ENCODE results near the gene TMEM47. TPM values are rescaled to one million over a fixed set of nuclear protein-coding genes. Genes with fewer than 3 reads are reported as not detected.

Gene TMEM47
- total and polyA plus RNA-seq, 2 of the 4 experiments (the other 2 are of a cell fraction), result 51.5 to 105 TPM

GRCh38 chrX:34629572-34629971 is 27.5 kb downstream of the TMEM47 start:
- 0 out of 2 replicates have a peak, but pooled peaks cover 2% of the 10 kb centered on the region for H3K4me1 ChIP-seq (ENCODE audit: control insufficient read depth, insufficient read depth, low read length)
- H4K5ac ChIP-seq (ENCODE audit: low read depth, low read length), result no peak overlapping the region
- POLR2A ChIA-PET (ENCODE audit: unreplicated experiment), result no interaction called here
- no peak overlapping the region for H2BK15ac ChIP-seq (ENCODE audit: low read depth, low read length)
- no peak overlapping the region for H3K27ac ChIP-seq (ENCODE audit: insufficient read depth, low read length)
- no peak overlapping the region for H3K4me3 ChIP-seq (ENCODE audit: insufficient read depth, low read depth, low read length)
- H4K20me1 ChIP-seq (ENCODE audit: insufficient read depth, low read length), result no peaks in the 10 kb centered on the region
- H2AK5ac ChIP-seq (ENCODE audit: low read depth, low read length), result no peak overlapping the region
- no peak overlapping the region for H2BK120ac ChIP-seq (ENCODE audit: low read depth, low read length)
- 0 out of 2 replicates have a peak, but pooled peaks cover 2% of the 10 kb centered on the region for H3K9me1 ChIP-seq (ENCODE audit: insufficient read depth, low read length)
- H2AFZ ChIP-seq (replicated peaks; ENCODE audit: low read length, poor library complexity), result no peak overlapping the region
- no peak overlapping the region for H4K91ac ChIP-seq (ENCODE audit: insufficient read depth, low read depth, low read length)
- no peak overlapping the region for H3K23ac ChIP-seq (ENCODE audit: low read depth, low read length)
- intact Hi-C loops (cut with micrococcal nuclease) (no loop called here), dilution Hi-C loops (cut with HindIII; ENCODE audit: low sequenced_read_pairs, unreplicated experiment) (no loop called here), in situ Hi-C loops (cut with MboI; ENCODE audit: low sequenced_read_pairs) (no loop called here)
- H3K9ac ChIP-seq (ENCODE audit: low read depth, low read length), result no peak overlapping the region
- ATAC-seq (ENCODE audit: low read depth) (no peak), DNase-seq (no peak)
- H3K36me3 ChIP-seq (ENCODE audit: control insufficient read depth, insufficient read depth, low read length), result peaks cover 3% of the 10 kb centered on the region
- no peak overlapping the region for H4K8ac ChIP-seq (ENCODE audit: low read depth in 2 of 2, low read length in 2 of 2)
- H2BK20ac ChIP-seq (ENCODE audit: low read depth, low read length), result no peak overlapping the region
- BruUV-seq (replicated peaks), result no TSS peak
- H3K4ac ChIP-seq (ENCODE audit: low read depth, low read length), result no peak overlapping the region
- H3K27me3 ChIP-seq (ENCODE audit: control insufficient read depth, insufficient read depth, low read length), result no peaks in the 10 kb centered on the region
- 77% methylated on average over 2 of the region's 3 CpGs; no CpG with 5 or more reads in 1 of the 2 experiments for WGBS, 2 experiments (ENCODE audit: extremely low coverage in 2 of 2, insufficient read length in 1 of 2)
- TF ChIP-seq ELK1 (IDR thresholded peaks at IDR 0.05; ENCODE audit: borderline replicate concordance, low read depth, low read length), result no peak
- no peak overlapping the region for H3K4me2 ChIP-seq (ENCODE audit: low read depth, low read length)
- no peak overlapping the region for H3K18ac ChIP-seq (ENCODE audit: low read depth, low read length)
- H3K79me1 ChIP-seq (ENCODE audit: low read depth in 1 of 2, low read length in 2 of 2), result peaks cover 3 to 7% of the 10 kb centered on the region in 2 experiments; a peak in 2 of 4 replicates
- no peak overlapping the region for H3K56ac ChIP-seq (ENCODE audit: extremely low read depth, insufficient read depth, low read length)
- CTCF ChIA-PET, result interaction anchor here (1.0 kb wide), 1 partner anchor 9 kb away, joined by 3 read pairs; no protein-coding TSS in a partner anchor
- H3K9me3 ChIP-seq (ENCODE audit: control insufficient read depth, insufficient read depth, low read length), result no peaks in the 10 kb centered on the region
- no peak overlapping the region for H2AK9ac ChIP-seq (replicated peaks; ENCODE audit: low read depth, low read length, poor library complexity)
- H3K14ac ChIP-seq (replicated peaks; ENCODE audit: low read depth, low read length), result no peak overlapping the region
- H2BK5ac ChIP-seq (ENCODE audit: low read depth, low read length, poor library complexity, severe bottlenecking), result no peak overlapping the region

All from IMR-90 (cell line).